22Rv1 (cell line): ENCODE measurements around the gene SH3RF2.

ENCODE experiments used
- ZFX ChIP-seq: fragments of 450-650 bp; IDR thresholded peaks from 2 replicates; pipeline ENCODE4 v1.6.1; 2017; ENCODE audit warnings: antibody characterized with exemption, borderline replicate concordance
- TF ChIP-seq, protein P1 (sequence below): fragments of 450-650 bp; IDR thresholded peaks from 2 replicates; pipeline ENCODE4 v1.5.1; 2017; ENCODE audit warnings: mild to moderate bottlenecking

DNA sequence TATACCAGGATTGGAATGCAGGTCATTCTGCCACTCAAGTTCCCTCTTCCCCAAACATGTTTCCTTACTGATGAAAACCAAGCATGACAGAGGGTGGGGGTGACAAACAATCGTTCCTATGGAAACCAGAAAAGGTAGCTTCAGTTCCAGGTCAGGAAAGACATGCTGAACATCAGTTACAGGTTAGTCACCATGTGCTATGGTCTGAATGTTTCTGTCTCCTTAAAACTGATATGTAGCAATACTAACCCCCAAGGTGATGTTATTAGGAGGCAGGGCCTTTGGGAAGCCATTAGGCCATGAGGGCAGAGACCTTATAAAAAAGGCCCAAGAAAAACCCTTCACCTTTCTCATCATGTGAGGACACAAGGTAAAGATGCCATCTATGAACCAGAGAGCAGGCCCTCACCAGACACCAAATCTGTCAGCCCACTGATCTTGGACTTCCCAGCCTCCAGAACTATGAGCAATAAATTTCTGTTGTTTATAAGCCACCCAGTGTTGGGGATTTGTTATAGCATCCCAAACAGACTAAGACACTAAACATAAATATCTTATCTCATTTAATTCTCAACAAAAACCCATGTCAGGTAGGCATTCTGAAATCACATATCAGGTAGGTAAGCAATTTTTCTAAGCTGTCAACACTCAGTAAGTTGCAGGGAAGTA is 15.7 kb upstream of the SH3RF2 start:
- TF ChIP-seq, protein P1, sequence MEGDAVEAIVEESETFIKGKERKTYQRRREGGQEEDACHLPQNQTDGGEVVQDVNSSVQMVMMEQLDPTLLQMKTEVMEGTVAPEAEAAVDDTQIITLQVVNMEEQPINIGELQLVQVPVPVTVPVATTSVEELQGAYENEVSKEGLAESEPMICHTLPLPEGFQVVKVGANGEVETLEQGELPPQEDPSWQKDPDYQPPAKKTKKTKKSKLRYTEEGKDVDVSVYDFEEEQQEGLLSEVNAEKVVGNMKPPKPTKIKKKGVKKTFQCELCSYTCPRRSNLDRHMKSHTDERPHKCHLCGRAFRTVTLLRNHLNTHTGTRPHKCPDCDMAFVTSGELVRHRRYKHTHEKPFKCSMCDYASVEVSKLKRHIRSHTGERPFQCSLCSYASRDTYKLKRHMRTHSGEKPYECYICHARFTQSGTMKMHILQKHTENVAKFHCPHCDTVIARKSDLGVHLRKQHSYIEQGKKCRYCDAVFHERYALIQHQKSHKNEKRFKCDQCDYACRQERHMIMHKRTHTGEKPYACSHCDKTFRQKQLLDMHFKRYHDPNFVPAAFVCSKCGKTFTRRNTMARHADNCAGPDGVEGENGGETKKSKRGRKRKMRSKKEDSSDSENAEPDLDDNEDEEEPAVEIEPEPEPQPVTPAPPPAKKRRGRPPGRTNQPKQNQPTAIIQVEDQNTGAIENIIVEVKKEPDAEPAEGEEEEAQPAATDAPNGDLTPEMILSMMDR: no peak
- TF ChIP-seq ZFX: no peak
